Dedifferentiated amniotic fluid mesenchymal stem cell (primary cell): ENCODE results near the gene LIMD2.

Experiments
- DNase-seq: peaks from one replicate; pipeline ENCODE4 v3.0.0-alpha.2; 2016; ENCODE audit errors: extremely low spot score

Gene LIMD2

DNA sequence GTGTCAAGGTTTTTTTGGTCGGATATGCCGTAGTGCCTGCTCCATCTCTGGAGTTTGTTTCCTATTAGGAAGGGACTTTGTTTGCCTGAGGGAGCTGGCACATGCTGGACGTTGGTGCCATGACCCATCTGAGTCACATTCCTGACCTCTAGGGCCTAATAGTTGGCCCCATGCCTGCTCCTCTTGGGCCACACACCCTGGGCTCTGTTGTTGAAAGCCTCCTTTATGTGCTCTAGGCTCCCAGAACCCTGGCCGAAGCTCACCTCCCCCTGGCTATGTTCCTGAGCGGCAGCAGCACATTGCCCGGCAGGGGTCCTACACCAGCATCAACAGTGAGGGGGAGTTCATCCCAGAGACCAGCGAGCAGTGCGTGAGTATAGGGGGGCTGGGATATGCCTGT is 18.4 kb downstream of the LIMD2 start:
- no peak for DNase-seq

DNA sequence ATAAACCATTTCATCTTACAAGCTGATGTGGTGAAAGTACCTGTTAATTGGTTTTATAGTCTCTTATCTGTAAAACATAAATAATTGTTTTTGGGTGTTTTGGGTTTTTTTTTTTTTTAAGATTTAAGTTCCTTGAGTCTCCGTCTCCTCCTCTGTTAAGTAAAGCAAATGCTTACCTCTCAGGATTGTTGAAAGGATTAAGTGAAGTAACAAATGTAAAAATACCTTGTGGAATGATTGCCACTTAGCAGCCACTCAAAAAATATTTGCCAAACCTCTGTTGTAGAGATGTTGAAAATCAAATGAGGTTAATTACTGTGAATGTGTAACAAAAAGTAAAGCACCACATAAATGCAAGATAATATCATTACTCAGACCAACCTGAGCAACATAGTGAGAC is 19.2 kb downstream of the LIMD2 start:
- DNase-seq = no peak

- no peak for DNase-seq
These were observed 20.7 kb downstream of the LIMD2 start for GRCh38 chr17:63679214-63679613.

DNA sequence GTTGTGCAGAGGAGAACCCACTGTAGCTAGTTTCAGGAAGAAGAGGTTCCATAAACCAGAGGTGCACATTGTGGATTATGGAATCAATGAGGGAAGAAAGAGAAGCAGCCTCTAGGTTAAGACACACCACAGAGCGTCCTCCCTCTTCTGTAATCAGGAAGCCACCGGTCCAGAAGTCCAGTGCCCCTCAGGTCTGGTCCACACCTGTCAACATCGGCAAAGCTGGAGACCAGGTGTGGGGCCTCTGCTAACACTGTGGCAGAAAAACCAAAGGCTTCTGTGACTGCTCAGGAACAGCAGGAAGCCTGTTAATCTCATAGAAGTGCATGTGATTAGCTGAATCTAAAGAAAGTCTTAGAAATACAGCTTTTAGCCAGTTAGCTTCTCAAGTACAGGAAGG is 23.3 kb downstream of the LIMD2 start:
- DNase-seq = no peak

GRCh38 chr17:63675607-63676546 is 24.0 kb downstream of the LIMD2 start:
- peak; percentile 77 for DNase-seq

DNA sequence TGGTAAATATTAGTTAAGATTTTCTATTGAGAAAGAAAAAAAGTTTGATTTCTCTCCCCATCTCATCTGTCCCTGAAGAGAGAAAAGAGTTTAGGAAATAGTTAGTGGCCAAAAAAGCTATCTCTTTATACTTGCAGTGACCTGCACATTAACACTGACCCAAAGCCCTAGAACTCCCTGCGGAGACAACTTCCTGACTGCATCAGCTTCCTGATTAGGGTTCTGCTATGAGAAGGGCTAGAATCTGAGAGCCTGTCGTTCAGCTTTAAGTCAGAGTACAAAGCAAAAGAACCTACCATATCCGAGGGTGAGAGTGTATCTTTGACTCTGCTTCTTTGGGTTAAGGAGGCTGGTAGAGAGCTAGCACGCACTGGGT is 24.7 kb downstream of the LIMD2 start:
- DNase-seq = no peak

- DNase-seq = no peak
These were observed 27.1 kb downstream of the LIMD2 start for GRCh38 chr17:63672856-63673255.

- no peak for DNase-seq
These were observed 34.3 kb downstream of the LIMD2 start for GRCh38 chr17:63665527-63666214.

DNA sequence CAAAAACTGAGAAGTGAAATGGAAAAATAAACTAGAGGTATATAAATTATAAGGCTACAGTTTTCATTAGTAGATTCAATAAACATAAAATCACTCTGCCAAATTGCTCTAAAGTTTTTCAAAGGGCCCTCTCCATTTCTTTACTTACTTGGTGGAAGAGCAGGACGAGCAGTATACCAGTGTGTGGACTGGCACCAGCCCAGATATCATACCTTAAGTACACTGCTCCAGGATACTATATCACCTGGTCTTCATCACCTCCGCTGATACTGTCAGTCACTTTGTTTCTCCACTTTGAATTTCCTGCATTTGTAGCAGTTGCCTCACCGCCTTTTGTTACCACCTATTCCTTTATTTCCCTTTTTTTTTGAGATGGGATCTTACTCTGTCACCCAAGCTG is 40.1 kb downstream of the LIMD2 start:
- DNase-seq = no peak

- no peak for DNase-seq
These were observed 41.6 kb downstream of the LIMD2 start for GRCh38 chr17:63658366-63658765.

DNA sequence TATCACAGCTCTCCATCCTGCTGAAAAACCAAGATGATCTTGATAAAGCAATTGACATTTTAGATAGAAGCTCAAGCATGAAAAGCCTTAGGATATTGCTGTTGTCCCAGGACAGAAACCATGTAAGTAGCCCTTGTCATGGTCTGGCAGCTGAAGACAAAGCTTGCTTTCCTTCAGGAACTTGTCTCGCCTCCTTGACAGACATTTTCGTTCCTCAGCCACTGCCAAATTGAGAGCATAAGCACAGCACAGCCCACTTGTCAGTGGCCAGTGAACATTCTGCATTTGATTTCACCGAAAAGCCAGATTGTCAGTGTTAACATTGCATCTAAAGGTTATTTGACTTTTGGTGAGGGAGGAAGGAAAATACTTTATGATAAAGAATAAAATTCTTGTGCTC is 42.1 kb downstream of the LIMD2 start:
- DNase-seq = no peak

GRCh38 chr17:63653050-63653449 is 46.9 kb downstream of the LIMD2 start:
- no peak for DNase-seq

- DNase-seq = no peak
These were observed 47.8 kb downstream of the LIMD2 start for GRCh38 chr17:63652106-63652505.

GRCh38 chr17:63649813-63650212 is 50.1 kb downstream of the LIMD2 start:
- DNase-seq = no peak

DNA sequence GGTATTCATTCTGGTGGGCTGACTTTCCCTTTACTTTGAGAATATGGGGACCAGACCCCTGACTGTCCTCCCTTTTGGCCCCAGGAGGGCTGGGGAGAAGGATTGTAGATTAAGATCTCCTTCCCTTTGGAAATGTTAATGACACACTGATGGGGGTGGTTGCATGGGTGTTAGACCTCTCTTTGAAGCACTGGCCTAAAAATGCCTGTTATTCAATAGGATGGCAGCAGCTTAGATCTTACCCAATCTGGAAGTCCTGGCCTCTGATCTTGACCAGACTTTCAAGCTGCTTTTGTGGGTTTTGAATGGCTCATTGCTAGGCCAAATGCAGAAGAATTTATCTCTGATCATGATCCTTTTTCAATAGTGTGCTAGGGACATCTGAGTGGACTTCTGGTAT is 52.0 kb downstream of the LIMD2 start:
- DNase-seq = no peak

DNA sequence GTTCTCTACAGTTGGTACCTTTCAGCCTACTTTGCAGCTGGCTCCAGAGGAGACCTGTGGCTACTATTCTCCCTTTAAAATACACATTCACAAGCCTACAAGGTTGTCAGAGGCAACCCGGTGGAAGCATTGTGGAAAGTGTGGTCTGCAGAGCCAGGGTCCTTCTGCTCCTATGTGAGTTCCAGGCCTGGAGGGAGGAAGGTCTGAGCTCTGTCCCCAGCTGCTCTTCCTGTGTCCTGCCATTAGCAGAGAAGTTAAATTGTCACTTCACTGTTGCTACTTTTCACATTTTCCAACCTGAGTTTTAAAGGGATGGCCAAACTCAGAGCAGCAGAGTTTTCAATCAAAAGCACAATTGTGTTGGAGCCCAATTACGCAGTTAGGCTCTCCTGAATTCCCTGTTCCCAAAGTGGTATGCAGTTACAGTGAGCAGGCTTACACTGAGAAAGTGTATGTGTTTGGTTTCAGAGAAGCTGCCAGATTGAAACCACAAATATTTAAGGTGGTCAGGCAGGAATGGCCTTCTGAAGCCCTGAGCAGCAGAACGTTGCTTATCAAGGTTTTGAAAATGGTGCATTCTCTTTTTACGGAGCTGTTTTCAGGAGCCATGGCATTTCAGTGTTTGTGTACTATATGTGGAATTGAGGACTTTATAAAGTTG is 52.7 kb downstream of the LIMD2 start:
- peak; percentile 42 for DNase-seq

DNA sequence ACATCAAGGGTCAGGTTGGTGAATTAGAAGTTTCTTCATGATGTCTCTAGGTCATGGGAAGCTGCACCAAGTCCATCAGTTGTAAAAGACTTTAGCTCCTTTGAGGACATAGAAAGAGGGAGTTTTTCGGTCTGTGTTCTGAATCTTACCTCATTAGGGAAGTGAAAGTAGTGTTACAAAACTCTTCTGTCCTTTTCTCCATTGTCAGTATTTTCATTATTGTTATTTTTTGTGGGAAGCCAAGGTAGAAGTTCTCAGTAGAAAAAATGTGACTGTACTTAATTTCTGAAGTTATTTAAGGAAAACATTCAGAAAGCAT is 53.5 kb downstream of the LIMD2 start:
- DNase-seq = no peak
